Measurements from ENCODE around the gene GRID1.

DNA sequence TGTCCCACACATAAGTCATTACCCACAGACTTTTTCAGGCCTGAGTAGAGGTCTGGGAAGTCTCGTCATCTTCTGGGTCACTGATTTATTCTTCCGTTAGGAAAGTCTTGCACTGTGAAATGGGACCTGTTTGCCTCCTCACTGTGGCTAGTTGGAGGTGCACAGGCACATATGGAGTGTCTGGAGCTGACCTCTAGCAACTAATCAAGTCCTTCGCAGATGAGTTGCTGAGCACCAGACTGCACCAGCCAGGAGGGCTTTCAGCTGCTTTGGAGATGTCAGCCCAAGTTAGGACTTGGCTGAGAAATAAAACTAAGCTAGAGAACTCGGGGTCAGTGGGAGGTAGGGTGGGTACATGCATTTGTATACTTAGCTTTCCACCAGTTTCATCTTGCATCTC lies 578.0 kb downstream of the GRID1 start:
- TF ChIP-seq, protein P1, sequence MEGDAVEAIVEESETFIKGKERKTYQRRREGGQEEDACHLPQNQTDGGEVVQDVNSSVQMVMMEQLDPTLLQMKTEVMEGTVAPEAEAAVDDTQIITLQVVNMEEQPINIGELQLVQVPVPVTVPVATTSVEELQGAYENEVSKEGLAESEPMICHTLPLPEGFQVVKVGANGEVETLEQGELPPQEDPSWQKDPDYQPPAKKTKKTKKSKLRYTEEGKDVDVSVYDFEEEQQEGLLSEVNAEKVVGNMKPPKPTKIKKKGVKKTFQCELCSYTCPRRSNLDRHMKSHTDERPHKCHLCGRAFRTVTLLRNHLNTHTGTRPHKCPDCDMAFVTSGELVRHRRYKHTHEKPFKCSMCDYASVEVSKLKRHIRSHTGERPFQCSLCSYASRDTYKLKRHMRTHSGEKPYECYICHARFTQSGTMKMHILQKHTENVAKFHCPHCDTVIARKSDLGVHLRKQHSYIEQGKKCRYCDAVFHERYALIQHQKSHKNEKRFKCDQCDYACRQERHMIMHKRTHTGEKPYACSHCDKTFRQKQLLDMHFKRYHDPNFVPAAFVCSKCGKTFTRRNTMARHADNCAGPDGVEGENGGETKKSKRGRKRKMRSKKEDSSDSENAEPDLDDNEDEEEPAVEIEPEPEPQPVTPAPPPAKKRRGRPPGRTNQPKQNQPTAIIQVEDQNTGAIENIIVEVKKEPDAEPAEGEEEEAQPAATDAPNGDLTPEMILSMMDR (IDR thresholded peaks at IDR 0.05): no peak
- TF ChIP-seq POLR2A (IDR thresholded peaks at IDR 0.05): no peak

All from esophagus squamous epithelium (tissue), 4 donors.